H1 (cell line): Measurements from ENCODE around the gene ADGRB2. TPM values are rescaled to one million over a fixed set of nuclear protein-coding genes. Genes with fewer than 3 reads are reported as not detected.

ENCODE experiments used
- CTCF ChIA-PET: fragments of 300-600 bp; sonication (Branson Sonifier 250); formaldehyde crosslinking; loops from one replicate; lab custom pipeline; 2021; ENCODE audit not compliant: partially characterized antibody; lab: Charles Lee
- POLR2A ChIA-PET: fragments of 300-600 bp; sonication (Branson Sonifier 250); formaldehyde crosslinking; loops from one replicate; lab custom pipeline; 2021; ENCODE audit warnings: inconsistent platforms; ENCODE audit not compliant: partially characterized antibody; lab: Charles Lee
- DNase-seq, 2 experiments: peaks; one replicate each; pipeline versions ENCODE4 v3.0.0 to v3.0.0-alpha.2; 2010 to 2022; ENCODE audit warnings: low spot score in 2 of 2, low read depth in 1 of 2, mixed read lengths in 1 of 2
- FAIRE-seq: peaks from 2 replicates; lab custom pipeline; 2011; peaks lifted over from hg19 to GRCh38; lab: Jason Lieb, UNC
- H2AFZ ChIP-seq: 2 replicates; pipeline ENCODE4 v1.8.1; 2012; ENCODE audit warnings: low read length, inconsistent platforms
- H2AK5ac ChIP-seq: 2 replicates; pipeline ENCODE4 v1.6.1; 2013; ENCODE audit warnings: low read depth, low read length
- H2BK120ac ChIP-seq: replicated peaks from 2 replicates; pipeline ENCODE3; 2013; ENCODE audit warnings: low read depth, low read length, inconsistent platforms
- H2BK12ac ChIP-seq: 2 replicates; pipeline ENCODE4 v1.6.1; 2013; ENCODE audit warnings: low read depth, low read length
- H2BK15ac ChIP-seq: 2 replicates; pipeline ENCODE4 v1.6.1; 2013; ENCODE audit warnings: low read length
- H2BK20ac ChIP-seq: 2 replicates; pipeline ENCODE4 v1.6.1; 2013; ENCODE audit warnings: low read length
- H2BK5ac ChIP-seq: 2 replicates; pipeline ENCODE4 v1.6.1; 2013; ENCODE audit warnings: low read depth, low read length
- H3K14ac ChIP-seq: 2 replicates; pipeline ENCODE4 v1.6.1; 2013; ENCODE audit warnings: inconsistent platforms; ENCODE audit not compliant: insufficient read length
- H3K18ac ChIP-seq: 2 replicates; pipeline ENCODE4 v1.6.1; 2013; ENCODE audit warnings: low read length; ENCODE audit errors: extremely low read depth
- H3K23ac ChIP-seq: 2 replicates; pipeline ENCODE4 v1.6.1; 2013; ENCODE audit warnings: inconsistent platforms; ENCODE audit not compliant: insufficient read length
- H3K23me2 ChIP-seq: 2 replicates; pipeline ENCODE4 v1.6.1; 2013; ENCODE audit warnings: low read depth, low read length
- H3K27ac ChIP-seq: 2 replicates; pipeline ENCODE4 v1.6.1; 2011; ENCODE audit warnings: low read depth, low read length, inconsistent platforms
- H3K27me3 ChIP-seq, 4 experiments: replicated peaks in 1 of 4; 1 replicate in 1 of 4; 2 replicates in 3 of 4; pipeline versions ENCODE4 v1.6.1 to v1.8.1; 2011 to 2013; ENCODE audit warnings: low read length in 3 of 4, mild to moderate bottlenecking in 3 of 4, inconsistent platforms in 2 of 4, mixed read lengths in 2 of 4, moderate library complexity in 1 of 4; ENCODE audit not compliant: control insufficient read depth in 3 of 4, insufficient read depth in 3 of 4; ENCODE audit errors: extremely low read depth in 1 of 4
- H3K36me3 ChIP-seq, 4 experiments: 2 replicates each; pipeline versions ENCODE4 v1.6.1 to v1.8.1; 2011 to 2013; ENCODE audit warnings: mild to moderate bottlenecking in 4 of 4, low read length in 3 of 4, moderate library complexity in 2 of 4, control low read depth in 1 of 4, inconsistent platforms in 1 of 4; ENCODE audit not compliant: insufficient read depth in 4 of 4, control insufficient read depth in 2 of 4
- H3K4ac ChIP-seq: replicated peaks from 2 replicates; pipeline ENCODE3; 2013; ENCODE audit warnings: low read length, low read depth, mixed read lengths, inconsistent platforms; ENCODE audit not compliant: insufficient read length
- H3K4me1 ChIP-seq, 4 experiments: replicated peaks in 1 of 4; 1 replicate in 1 of 4; 2 replicates in 3 of 4; pipeline versions ENCODE4 v1.6.1 to v1.8.1; 2011 to 2013; ENCODE audit warnings: low read length in 3 of 4, inconsistent platforms in 2 of 4, mixed read lengths in 1 of 4; ENCODE audit not compliant: insufficient read depth in 4 of 4, control insufficient read depth in 3 of 4
- H3K4me2 ChIP-seq, 2 experiments: 2 replicates each; pipeline versions ENCODE4 v1.6.1 to v1.8.1; 2011 to 2013; ENCODE audit warnings: low read depth in 2 of 2, low read length in 2 of 2, control low read depth in 1 of 2, inconsistent platforms in 1 of 2, mild to moderate bottlenecking in 1 of 2; ENCODE audit not compliant: insufficient read depth in 1 of 2
- H3K4me3 ChIP-seq, 4 experiments: fragments of 200-600, 300-600 bp in 1 of 4; sonication (generic), shearing (Covaris generic), sonication (Bioruptor Twin) in 1 of 4; 2 replicates each; pipeline versions ENCODE4 v1.5.1 to v1.8.1; 2011 to 2016; ENCODE audit warnings: low read length in 4 of 4, low read depth in 3 of 4, control low read depth in 2 of 4, inconsistent platforms in 2 of 4, mild to moderate bottlenecking in 2 of 4, mixed read lengths in 1 of 4, moderate library complexity in 1 of 4; ENCODE audit not compliant: insufficient read depth in 2 of 4; ENCODE audit errors: extremely low read depth in 1 of 4
- H3K56ac ChIP-seq: replicated peaks from 2 replicates; pipeline ENCODE3; 2013; ENCODE audit warnings: low read depth, mild to moderate bottlenecking, mixed read lengths, low read length, inconsistent platforms; ENCODE audit not compliant: insufficient read length
- H3K79me1 ChIP-seq: 2 replicates; pipeline ENCODE4 v1.6.1; 2013; ENCODE audit warnings: low read depth, low read length, control low read depth
- H3K79me2 ChIP-seq, 2 experiments: 2 replicates each; pipeline versions ENCODE4 v1.6.1 to v1.8.1; 2012 to 2013; ENCODE audit warnings: low read length in 2 of 2, mild to moderate bottlenecking in 2 of 2, inconsistent platforms in 1 of 2; ENCODE audit not compliant: insufficient read depth in 2 of 2, control insufficient read depth in 1 of 2
- H3K9ac ChIP-seq, 4 experiments: replicated peaks in 1 of 4; 1 replicate in 1 of 4; 2 replicates in 3 of 4; pipeline versions ENCODE4 v1.6.1 to v1.8.1; 2011 to 2013; ENCODE audit warnings: low read depth in 3 of 4, low read length in 3 of 4, control low read depth in 2 of 4, mild to moderate bottlenecking in 2 of 4, moderate library complexity in 2 of 4, inconsistent platforms in 1 of 4; ENCODE audit errors: extremely low read depth in 1 of 4
- H3K9me3 ChIP-seq, 2 experiments: 2 replicates each; pipeline versions ENCODE4 v1.6.1 to v1.8.1; 2012 to 2013; ENCODE audit warnings: mild to moderate bottlenecking in 2 of 2, moderate library complexity in 2 of 2, control low read depth in 1 of 2, inconsistent platforms in 1 of 2, low read depth in 1 of 2, low read length in 1 of 2, mixed read lengths in 1 of 2; ENCODE audit not compliant: insufficient read depth in 2 of 2
- H4K20me1 ChIP-seq, 2 experiments: replicated peaks in 1 of 2; 2 replicates each; pipeline versions ENCODE3 to v1.8.1; 2011 to 2013; ENCODE audit warnings: inconsistent platforms in 2 of 2, low read length in 2 of 2, mild to moderate bottlenecking in 1 of 2; ENCODE audit not compliant: insufficient read depth in 2 of 2, control insufficient read depth in 1 of 2
- H4K5ac ChIP-seq: 2 replicates; pipeline ENCODE4 v1.6.1; 2013; ENCODE audit warnings: low read length, low read depth, mixed read lengths, inconsistent platforms; ENCODE audit not compliant: insufficient read length
- H4K8ac ChIP-seq: 2 replicates; pipeline ENCODE4 v1.8.0; 2013; ENCODE audit warnings: mild to moderate bottlenecking, moderate library complexity, low read length, inconsistent platforms; ENCODE audit not compliant: insufficient read depth; ENCODE audit errors: extremely low read depth
- H4K91ac ChIP-seq: replicated peaks from 2 replicates; pipeline ENCODE3; 2013; ENCODE audit warnings: low read length, mixed read lengths, inconsistent platforms; ENCODE audit not compliant: insufficient read length
- EP300 ChIP-seq, 2 experiments: IDR thresholded peaks; 1 replicate in 1 of 2; 2 replicates in 1 of 2; pipeline ENCODE4 v1.6.1; 2011 to 2012; ENCODE audit warnings: low read depth in 2 of 2, low read length in 2 of 2, mild to moderate bottlenecking in 2 of 2, borderline replicate concordance in 1 of 2, inconsistent platforms in 1 of 2, moderate library complexity in 1 of 2
- HDAC6 ChIP-seq: IDR thresholded peaks from one replicate; pipeline ENCODE4 v1.7.1; 2012; ENCODE audit warnings: low read depth, mild to moderate bottlenecking, inconsistent platforms, low read length, moderate library complexity
- KDM4A ChIP-seq: IDR thresholded peaks from one replicate; pipeline ENCODE4 v1.7.1; 2012; ENCODE audit warnings: low read depth, mild to moderate bottlenecking, moderate library complexity, low read length, inconsistent platforms; ENCODE audit not compliant: severe bottlenecking
- SUZ12 ChIP-seq: fragments of 200-600 bp; sonication (generic); IDR thresholded peaks from 2 replicates; pipeline ENCODE4 v1.6.1; 2012; ENCODE audit warnings: mild to moderate bottlenecking, inconsistent platforms, low read length, moderate library complexity, mixed read lengths
- TAF7 ChIP-seq: optimal IDR thresholded peaks from 2 replicates; pipeline ENCODE3; 2011; ENCODE audit warnings: low read depth, mild to moderate bottlenecking, inconsistent platforms, low read length, moderate library complexity, borderline replicate concordance
- WGBS, 2 experiments: shearing (Covaris generic) in 1 of 2; methylation state at CpG; one replicate each; pipeline versions ENCODE4 v1.1.6 to v1.1.7; 2013 to 2015; ENCODE audit warnings: low lambda C conversion rate in 2 of 2, mixed read lengths in 2 of 2, inconsistent platforms in 1 of 2, low coverage in 1 of 2, missing lambda C conversion rate in 1 of 2; ENCODE audit not compliant: insufficient replicate concordance in 2 of 2, insufficient coverage in 1 of 2, insufficient read length in 1 of 2; ENCODE audit errors: extremely low coverage in 1 of 2, missing lambda C conversion rate in 1 of 2; 5-methylcytosine and 5-hydroxymethylcytosine counted together
- polyA plus RNA-seq, 7 experiments: library from polyadenylated mRNA; depleted of rRNA in 3 of 7; stranded (reverse) in 5 of 7; unstranded in 2 of 7; fragments of >200 nt in 5 of 7; fragments of 200-250 nt in 2 of 7; gene quantifications; 1 replicate in 5 of 7; 2 replicates in 1 of 7; 4 replicates in 1 of 7; pipeline versions ENCODE4 v1.2.1 to v1.2.3, GENCODE V29; 2011 to 2013; ENCODE audit warnings: missing spikeins in 2 of 7, mixed read lengths in 2 of 7
- total RNA-seq: library from RNA; stranded (reverse); fragmentation: NEBNext Ultra II Directional; extraction: Animal tissue kit (Norgen Biotek cat#: 25700); gene quantifications from 2 replicates; pipeline ENCODE4 v1.2.1, GENCODE V29; 2021
- TF ChIP-seq, protein P1 (sequence below), 3 experiments: IDR thresholded peaks; 1 replicate in 2 of 3; 2 replicates in 1 of 3; pipeline versions ENCODE4 v1.5.1 to v1.6.1; 2011; ENCODE audit warnings: low read length in 3 of 3, mild to moderate bottlenecking in 3 of 3, inconsistent platforms in 2 of 3, low read depth in 1 of 3, moderate library complexity in 1 of 3; ENCODE audit not compliant: insufficient read depth in 1 of 3; ENCODE audit errors: control extremely low read depth in 1 of 3
- TF ChIP-seq, protein P2 (sequence below): IDR thresholded peaks from 2 replicates; pipeline ENCODE4 v1.6.1; 2011; ENCODE audit warnings: low read length, improper control_type of control experiment
- TF ChIP-seq, protein P3 (sequence below): IDR thresholded peaks from 2 replicates; pipeline ENCODE4 v1.6.1; 2012; ENCODE audit warnings: inconsistent platforms

The ADGRB2 gene
- total and polyA plus RNA-seq, 2 of the 8 experiments (the other 6 are each of a cell fraction or from before 2014, with no cell fraction given) = 15.6 to 26.2 TPM

DNA sequence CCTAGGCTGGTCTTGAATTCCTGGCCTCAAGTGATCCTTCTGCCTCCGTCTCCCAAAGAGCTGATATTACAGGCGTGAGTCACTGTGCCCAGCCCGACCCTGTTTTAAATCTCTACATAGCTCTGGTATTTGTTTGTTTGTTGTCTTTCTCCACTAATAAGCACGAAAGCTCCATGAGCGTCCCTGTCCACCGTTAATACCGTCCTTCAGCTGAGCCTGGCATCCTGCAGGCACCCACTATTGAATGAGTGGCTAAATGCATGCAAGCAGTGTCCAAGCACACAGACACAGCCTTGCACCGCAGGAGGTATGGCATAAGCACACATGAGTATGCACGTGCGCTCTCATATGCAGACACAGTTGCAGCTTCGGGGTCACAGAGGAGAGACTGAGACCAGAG is 55.8 kb downstream of the ADGRB2 start:
- H3K23me2 ChIP-seq = peaks cover 5% of the 10 kb centered on the region
- no peak overlapping the region for H4K8ac ChIP-seq
- no peak overlapping the region for H3K14ac ChIP-seq
- H4K20me1 ChIP-seq = no peaks in the 10 kb centered on the region
- H3K9me3 ChIP-seq = no peaks in the 10 kb centered on the region
- peak overlapping the region; percentile 83; the same call in 1 of the 2 replicates for H2BK15ac ChIP-seq
- H3K27me3 ChIP-seq = no peaks in the 10 kb centered on the region; a peak in 1 of 7 replicates
- H2AK5ac ChIP-seq = no peak overlapping the region; the same call in 1 of the 2 replicates
- H2BK12ac ChIP-seq = peak overlapping the region; percentile 40; the same call in 1 of the 2 replicates
- H4K5ac ChIP-seq = no peak overlapping the region
- H3K79me2 ChIP-seq = no peaks in the 10 kb centered on the region
- ChIA-PET POLR2A (interaction anchor here (0.9 kb wide), 1 partner anchor 9 kb away, joined by 3 read pairs; no protein-coding TSS in a partner anchor), CTCF (interaction anchor here (0.7 to 11.5 kb wide), 13 partner anchors 9 to 127 kb away, joined by 3 to 181 read pairs (median 7); no protein-coding TSS in a partner anchor)
- no peak overlapping the region for H3K27ac ChIP-seq
- H3K79me1 ChIP-seq = no peaks in the 10 kb centered on the region
- H3K4me1 ChIP-seq = peaks cover 9 to 29% (median 18%) of the 10 kb centered on the region in 4 experiments
- FAIRE-seq (no peak), DNase-seq (no peak)
- H3K4ac ChIP-seq = no peak overlapping the region
- peak overlapping the region; percentile 2 for H2BK120ac ChIP-seq
- 90% methylated on average over 11 of the region's 11 CpGs; no CpG with 5 or more reads in 1 of the 2 experiments for WGBS, 2 experiments
- no peak overlapping the region for H3K4me2 ChIP-seq
- no peak overlapping the region for H3K18ac ChIP-seq
- no peak overlapping the region for H2AFZ ChIP-seq
- no peak overlapping the region for H3K9ac ChIP-seq
- H3K4me3 ChIP-seq = no peak overlapping the region
- H2BK20ac ChIP-seq = peak overlapping the region; percentile 7; the same call in 1 of the 2 replicates
- no peaks in the 10 kb centered on the region for H3K36me3 ChIP-seq
- no peak overlapping the region for H3K56ac ChIP-seq
- no peak overlapping the region for H2BK5ac ChIP-seq
- H3K23ac ChIP-seq = no peak overlapping the region
- H4K91ac ChIP-seq = no peak overlapping the region
- TF ChIP-seq TAF7 (no peak), EP300 (IDR thresholded peaks at IDR 0.05; ENCODE audit: borderline replicate concordance in 1 of 2, low read depth in 2 of 2, low read length in 2 of 2) (no peak), KDM4A (no peak), HDAC6 (no peak), SUZ12 (no peak)
- TF ChIP-seq, protein P1, sequence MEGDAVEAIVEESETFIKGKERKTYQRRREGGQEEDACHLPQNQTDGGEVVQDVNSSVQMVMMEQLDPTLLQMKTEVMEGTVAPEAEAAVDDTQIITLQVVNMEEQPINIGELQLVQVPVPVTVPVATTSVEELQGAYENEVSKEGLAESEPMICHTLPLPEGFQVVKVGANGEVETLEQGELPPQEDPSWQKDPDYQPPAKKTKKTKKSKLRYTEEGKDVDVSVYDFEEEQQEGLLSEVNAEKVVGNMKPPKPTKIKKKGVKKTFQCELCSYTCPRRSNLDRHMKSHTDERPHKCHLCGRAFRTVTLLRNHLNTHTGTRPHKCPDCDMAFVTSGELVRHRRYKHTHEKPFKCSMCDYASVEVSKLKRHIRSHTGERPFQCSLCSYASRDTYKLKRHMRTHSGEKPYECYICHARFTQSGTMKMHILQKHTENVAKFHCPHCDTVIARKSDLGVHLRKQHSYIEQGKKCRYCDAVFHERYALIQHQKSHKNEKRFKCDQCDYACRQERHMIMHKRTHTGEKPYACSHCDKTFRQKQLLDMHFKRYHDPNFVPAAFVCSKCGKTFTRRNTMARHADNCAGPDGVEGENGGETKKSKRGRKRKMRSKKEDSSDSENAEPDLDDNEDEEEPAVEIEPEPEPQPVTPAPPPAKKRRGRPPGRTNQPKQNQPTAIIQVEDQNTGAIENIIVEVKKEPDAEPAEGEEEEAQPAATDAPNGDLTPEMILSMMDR (IDR thresholded peaks at IDR 0.05; ENCODE audit: control extremely low read depth in 1 of 3, insufficient read depth in 1 of 3, low read depth in 1 of 3, low read length in 3 of 3) = no peak
- TF ChIP-seq, protein P2, sequence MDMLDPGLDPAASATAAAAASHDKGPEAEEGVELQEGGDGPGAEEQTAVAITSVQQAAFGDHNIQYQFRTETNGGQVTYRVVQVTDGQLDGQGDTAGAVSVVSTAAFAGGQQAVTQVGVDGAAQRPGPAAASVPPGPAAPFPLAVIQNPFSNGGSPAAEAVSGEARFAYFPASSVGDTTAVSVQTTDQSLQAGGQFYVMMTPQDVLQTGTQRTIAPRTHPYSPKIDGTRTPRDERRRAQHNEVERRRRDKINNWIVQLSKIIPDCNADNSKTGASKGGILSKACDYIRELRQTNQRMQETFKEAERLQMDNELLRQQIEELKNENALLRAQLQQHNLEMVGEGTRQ = no peak
- TF ChIP-seq, protein P3, sequence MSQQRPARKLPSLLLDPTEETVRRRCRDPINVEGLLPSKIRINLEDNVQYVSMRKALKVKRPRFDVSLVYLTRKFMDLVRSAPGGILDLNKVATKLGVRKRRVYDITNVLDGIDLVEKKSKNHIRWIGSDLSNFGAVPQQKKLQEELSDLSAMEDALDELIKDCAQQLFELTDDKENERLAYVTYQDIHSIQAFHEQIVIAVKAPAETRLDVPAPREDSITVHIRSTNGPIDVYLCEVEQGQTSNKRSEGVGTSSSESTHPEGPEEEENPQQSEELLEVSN = no peak
